WERI-Rb-1 (cell line): Measurements from ENCODE around the gene TAX1BP1.

Source experiments
- DNase-seq: peaks from one replicate; pipeline ENCODE4 v3.0.0-alpha.2; 2020
- H3K27ac ChIP-seq: fragments of 250-450 bp; sonication (Bioruptor Pico); 2 replicates; pipeline ENCODE4 v1.5.1; 2020; ENCODE audit warnings: mild to moderate bottlenecking, moderate library complexity
- H3K27me3 ChIP-seq: fragments of 250-450 bp; sonication (Bioruptor Pico); 2 replicates; pipeline ENCODE4 v1.5.1; 2021; ENCODE audit warnings: mild to moderate bottlenecking, low read depth, moderate library complexity; ENCODE audit not compliant: insufficient read depth, severe bottlenecking
- H3K36me3 ChIP-seq: fragments of 250-450 bp; sonication (Bioruptor Pico); 2 replicates; pipeline ENCODE4 v1.5.1; 2020; ENCODE audit warnings: mild to moderate bottlenecking, moderate library complexity
- H3K4me3 ChIP-seq: 2 replicates; pipeline ENCODE4 v1.5.1; 2011; ENCODE audit warnings: low read depth, mild to moderate bottlenecking, control low read depth, low read length
- H3K9me3 ChIP-seq: fragments of 250-450 bp; sonication (Bioruptor Pico); 2 replicates; pipeline ENCODE4 v1.5.1; 2021; ENCODE audit warnings: mild to moderate bottlenecking, moderate library complexity; ENCODE audit not compliant: severe bottlenecking
- TF ChIP-seq, protein P1 (sequence below): IDR thresholded peaks from 2 replicates; pipeline ENCODE4 v1.5.1; 2011; ENCODE audit warnings: low read depth, mild to moderate bottlenecking, control low read depth, inconsistent platforms, low read length

Gene TAX1BP1

DNA sequence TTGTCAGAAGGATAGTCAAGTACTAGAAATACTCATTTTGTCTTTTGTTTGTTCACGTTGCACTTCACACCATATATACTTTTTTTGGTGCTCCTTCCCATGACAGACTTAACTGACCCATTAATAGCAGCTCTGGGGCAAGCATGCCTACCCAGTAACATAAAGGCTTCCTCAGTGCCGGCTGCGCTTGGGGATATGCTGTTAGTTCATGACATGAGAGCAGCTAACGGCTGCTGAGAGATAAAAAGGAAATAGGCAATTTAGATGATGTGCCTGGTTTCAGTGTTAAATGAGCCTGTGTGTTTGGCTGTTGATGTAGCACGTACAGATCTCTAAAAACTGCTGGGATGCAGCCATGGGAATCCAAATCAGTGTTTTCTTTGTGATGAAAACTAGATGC, 86.4 kb downstream of the TAX1BP1 start:
- no peak overlapping the region for H3K4me3 ChIP-seq
- no peaks in the 10 kb centered on the region for H3K27me3 ChIP-seq
- peaks cover 2% of the 10 kb centered on the region; the same call in 1 of the 2 replicates for H3K36me3 ChIP-seq
- no peaks in the 10 kb centered on the region for H3K9me3 ChIP-seq
- H3K27ac ChIP-seq = no peak overlapping the region
- TF ChIP-seq, protein P1, sequence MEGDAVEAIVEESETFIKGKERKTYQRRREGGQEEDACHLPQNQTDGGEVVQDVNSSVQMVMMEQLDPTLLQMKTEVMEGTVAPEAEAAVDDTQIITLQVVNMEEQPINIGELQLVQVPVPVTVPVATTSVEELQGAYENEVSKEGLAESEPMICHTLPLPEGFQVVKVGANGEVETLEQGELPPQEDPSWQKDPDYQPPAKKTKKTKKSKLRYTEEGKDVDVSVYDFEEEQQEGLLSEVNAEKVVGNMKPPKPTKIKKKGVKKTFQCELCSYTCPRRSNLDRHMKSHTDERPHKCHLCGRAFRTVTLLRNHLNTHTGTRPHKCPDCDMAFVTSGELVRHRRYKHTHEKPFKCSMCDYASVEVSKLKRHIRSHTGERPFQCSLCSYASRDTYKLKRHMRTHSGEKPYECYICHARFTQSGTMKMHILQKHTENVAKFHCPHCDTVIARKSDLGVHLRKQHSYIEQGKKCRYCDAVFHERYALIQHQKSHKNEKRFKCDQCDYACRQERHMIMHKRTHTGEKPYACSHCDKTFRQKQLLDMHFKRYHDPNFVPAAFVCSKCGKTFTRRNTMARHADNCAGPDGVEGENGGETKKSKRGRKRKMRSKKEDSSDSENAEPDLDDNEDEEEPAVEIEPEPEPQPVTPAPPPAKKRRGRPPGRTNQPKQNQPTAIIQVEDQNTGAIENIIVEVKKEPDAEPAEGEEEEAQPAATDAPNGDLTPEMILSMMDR = no peak
- DNase-seq = no peak

DNA sequence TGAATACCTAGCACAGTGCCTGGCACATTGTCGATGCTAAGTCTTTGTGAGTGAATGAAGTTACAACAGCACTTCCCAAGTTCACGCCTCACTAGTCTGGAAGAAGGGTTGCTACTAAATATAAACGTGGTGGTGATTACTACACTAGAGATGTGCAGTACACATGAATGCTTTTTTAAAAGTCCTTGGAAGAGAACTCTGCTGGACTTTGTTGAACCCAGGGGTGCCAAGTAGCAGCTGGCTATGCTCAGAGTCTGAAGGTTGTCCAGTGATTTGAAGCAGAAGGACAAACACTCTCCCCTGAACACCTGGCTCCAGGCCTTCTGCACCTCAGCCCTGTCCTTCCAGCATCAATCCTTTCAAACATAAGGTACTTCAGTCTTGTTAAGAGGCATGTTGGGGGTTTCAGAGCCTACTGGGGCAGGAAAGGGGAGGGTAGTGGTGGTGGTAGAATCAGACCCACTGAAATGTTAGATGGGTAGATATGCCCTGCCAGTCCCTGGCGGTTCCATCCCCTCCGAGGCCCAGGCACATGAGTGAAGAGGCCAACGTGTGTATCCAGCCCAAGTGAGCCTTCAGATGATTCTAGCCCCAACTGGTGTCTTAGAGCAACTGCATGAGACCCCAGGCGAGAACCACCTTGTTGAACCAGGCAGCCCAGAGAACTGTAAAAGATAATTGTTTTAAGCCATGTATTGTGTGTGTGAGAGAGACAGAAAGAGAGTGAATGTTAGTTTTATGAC, 94.4 kb downstream of the TAX1BP1 start:
- DNase-seq = no peak
- TF ChIP-seq, protein P1 = no peak
- no peak overlapping the region for H3K4me3 ChIP-seq
- no peaks in the 10 kb centered on the region for H3K9me3 ChIP-seq
- H3K27ac ChIP-seq = no peak overlapping the region
- no peaks in the 10 kb centered on the region for H3K36me3 ChIP-seq
- no peaks in the 10 kb centered on the region for H3K27me3 ChIP-seq

DNA sequence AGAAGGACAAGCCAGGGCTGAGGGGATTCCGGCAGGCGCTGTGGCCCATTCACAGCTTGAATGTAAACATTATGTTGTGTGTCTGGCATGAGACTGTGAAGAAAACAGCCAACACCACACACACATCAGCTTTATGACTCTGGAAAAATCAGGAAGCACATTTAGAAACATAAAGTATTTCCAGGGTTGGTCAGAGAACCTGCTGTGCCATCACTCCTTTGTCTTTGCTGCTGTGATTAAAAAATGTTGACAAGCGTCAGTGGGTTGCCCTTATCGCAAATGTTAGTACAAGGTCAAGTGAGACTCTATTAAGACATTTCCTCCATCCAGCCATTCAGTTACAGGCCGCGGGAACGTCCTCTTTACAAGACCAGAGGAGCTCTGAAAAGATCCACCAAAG, 95.4 kb downstream of the TAX1BP1 start:
- no peak overlapping the region for H3K4me3 ChIP-seq
- no peaks in the 10 kb centered on the region for H3K36me3 ChIP-seq
- H3K27ac ChIP-seq = no peak overlapping the region
- no peaks in the 10 kb centered on the region for H3K27me3 ChIP-seq
- H3K9me3 ChIP-seq = no peaks in the 10 kb centered on the region
- TF ChIP-seq, protein P1 = no peak
- no peak for DNase-seq

DNA sequence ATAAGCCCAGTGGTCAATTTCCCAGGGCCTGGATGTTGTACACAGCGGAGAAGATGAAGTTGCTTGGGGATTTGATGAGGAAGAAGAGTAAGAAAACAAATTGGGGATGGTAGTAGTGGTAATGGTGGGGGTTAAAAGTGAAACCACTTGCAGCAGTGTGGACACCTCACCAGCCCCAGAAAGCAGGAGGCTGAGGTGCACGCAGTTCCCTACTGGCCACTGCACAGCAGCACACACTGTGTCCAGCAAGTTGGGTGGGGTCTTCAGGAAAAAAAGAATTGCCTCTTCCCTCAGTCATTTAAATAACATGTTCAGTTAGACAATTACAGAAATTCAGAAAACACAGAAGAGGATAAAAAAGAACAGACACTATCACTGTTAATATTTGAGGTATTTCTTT, 96.6 kb downstream of the TAX1BP1 start:
- no peak overlapping the region for H3K4me3 ChIP-seq
- TF ChIP-seq, protein P1 = no peak

DNA sequence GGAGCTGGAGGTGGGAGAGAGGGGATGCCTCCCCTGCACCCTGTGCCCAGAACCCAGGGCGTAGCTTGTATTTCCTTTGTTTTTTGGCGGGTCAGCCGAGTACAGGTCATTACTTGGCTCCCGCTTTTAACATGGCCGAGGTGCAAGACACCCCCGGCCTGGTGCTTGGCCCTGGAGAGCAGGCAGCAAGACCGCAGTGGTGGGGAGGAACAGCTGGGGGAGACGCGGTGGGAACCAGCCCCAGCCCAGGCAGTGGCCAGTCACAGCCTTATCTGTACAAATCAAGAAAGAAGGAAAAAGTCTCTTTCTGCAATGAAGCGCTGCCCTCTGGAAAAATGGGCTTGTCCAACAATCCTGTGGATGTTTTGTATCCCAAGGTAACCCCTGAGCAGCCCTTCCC, 99.1 kb downstream of the TAX1BP1 start:
- Histone ChIP-seq H3K36me3 (no peaks in the 10 kb centered on the region), H3K4me3 (no peak overlapping the region), H3K27me3 (no peaks in the 10 kb centered on the region), H3K9me3 (no peaks in the 10 kb centered on the region), H3K27ac (no peak overlapping the region)
- TF ChIP-seq, protein P1 = no peak
- DNase-seq = no peak

More for the DNA sequence above, 96.6 kb downstream of the TAX1BP1 start:
- no peaks in the 10 kb centered on the region for H3K27me3 ChIP-seq
- no peak overlapping the region for H3K27ac ChIP-seq
- no peaks in the 10 kb centered on the region for H3K9me3 ChIP-seq
- H3K36me3 ChIP-seq = no peaks in the 10 kb centered on the region
- no peak for DNase-seq

DNA sequence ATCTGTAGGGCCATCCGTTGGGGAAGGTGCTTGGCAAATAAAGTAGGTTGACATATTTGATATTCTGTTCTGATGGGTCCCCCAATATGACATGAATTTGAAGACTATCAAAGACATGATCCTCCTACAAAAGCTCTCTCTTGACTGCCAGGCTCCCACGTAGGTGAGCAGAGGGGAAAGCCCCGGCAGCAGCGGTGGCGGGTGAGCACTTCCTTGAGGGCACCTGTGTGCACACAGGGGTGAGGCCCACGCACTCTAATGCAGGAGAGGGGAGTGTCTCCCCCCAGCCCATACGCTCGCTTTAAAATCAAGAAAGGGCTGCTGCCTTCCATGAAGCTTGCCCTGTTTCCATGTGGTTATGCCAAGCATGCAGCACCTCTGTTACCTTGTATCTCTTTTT, 100.4 kb downstream of the TAX1BP1 start:
- Histone ChIP-seq H3K4me3 (no peak overlapping the region), H3K36me3 (no peaks in the 10 kb centered on the region), H3K27ac (no peak overlapping the region), H3K9me3 (no peaks in the 10 kb centered on the region), H3K27me3 (no peaks in the 10 kb centered on the region)
- TF ChIP-seq, protein P1 = no peak
- no peak for DNase-seq
